WTC11 (cell line): ENCODE data around the gene CC2D1A. TPM values are rescaled to one million over a fixed set of nuclear protein-coding genes. Genes with fewer than 3 reads are reported as not detected.

Experiments used
- ATAC-seq: fragments of 200-7000 bp; cut with Tn5 transposase; 2 replicates; pipeline ENCODE4 v1.10.0; 2021; ENCODE audit warnings: mild to moderate bottlenecking, moderate library complexity
- CTCF ChIA-PET: fragments of 300-600 bp; sonication (Branson Sonifier 250); formaldehyde crosslinking; loops from one replicate; lab custom pipeline; 2021; ENCODE audit warnings: antibody characterized with exemption; lab: Charles Lee
- POLR2A ChIA-PET: fragments of 350-600 bp; sonication (Branson Sonifier 250); formaldehyde crosslinking; loops from one replicate; lab custom pipeline; 2021; ENCODE audit warnings: antibody characterized with exemption; lab: Charles Lee
- DNase-seq: peaks from one replicate; pipeline ENCODE4 v3.0.0; 2021; ENCODE audit warnings: low spot score
- H3K27ac Mint-ChIP-seq: 2 replicates; pipeline ENCODE4 v1.8.0; 2021; ENCODE audit warnings: mixed read lengths
- H3K27me3 Mint-ChIP-seq: 2 replicates; pipeline ENCODE4 v1.8.0; 2021; ENCODE audit warnings: low read depth, mild to moderate bottlenecking, moderate library complexity, mixed read lengths
- H3K36me3 Mint-ChIP-seq: 2 replicates; pipeline ENCODE4 v1.8.0; 2021; ENCODE audit warnings: mixed read lengths
- H3K4me1 Mint-ChIP-seq: 2 replicates; pipeline ENCODE4 v1.8.0; 2022; ENCODE audit warnings: mixed read lengths
- H3K4me3 Mint-ChIP-seq: 2 replicates; pipeline ENCODE4 v1.8.0; 2021; ENCODE audit warnings: mild to moderate bottlenecking, moderate library complexity, mixed read lengths
- H3K9me3 Mint-ChIP-seq: 2 replicates; pipeline ENCODE4 v1.8.0; 2021; ENCODE audit warnings: mixed read lengths
- ATF3 ChIP-seq: sonication (generic); formaldehyde crosslinking; conservative IDR thresholded peaks from 2 replicates; pipeline ENCODE4 v1.8.1; 2022; ENCODE audit warnings: mild to moderate bottlenecking, missing genetic modification reagents
- CREB1 ChIP-seq: sonication (generic); formaldehyde crosslinking; IDR thresholded peaks from 2 replicates; pipeline ENCODE4 v1.8.0; 2023; ENCODE audit warnings: mild to moderate bottlenecking, missing genetic modification reagents
- ERG ChIP-seq: fragments of 250-450 bp; sonication (Bioruptor Pico); IDR thresholded peaks from 2 replicates; pipeline ENCODE4 v1.8.0; 2021; ENCODE audit warnings: mild to moderate bottlenecking
- FOXK1 ChIP-seq: sonication (generic); formaldehyde crosslinking; IDR thresholded peaks from 2 replicates; pipeline ENCODE4 v1.8.0; 2022; ENCODE audit warnings: mild to moderate bottlenecking, moderate library complexity, missing genetic modification reagents
- FOXP1 ChIP-seq: sonication (generic); formaldehyde crosslinking; IDR thresholded peaks from 2 replicates; pipeline ENCODE4 v1.8.0; 2022; ENCODE audit warnings: missing genetic modification reagents, mild to moderate bottlenecking, moderate library complexity, borderline replicate concordance
- GABPB1 ChIP-seq: sonication (generic); formaldehyde crosslinking; IDR thresholded peaks from 2 replicates; pipeline ENCODE4 v1.8.1; 2023; ENCODE audit warnings: mild to moderate bottlenecking, missing genetic modification reagents
- GRHL2 ChIP-seq: fragments of 250-450 bp; sonication (Bioruptor Pico); IDR thresholded peaks from 2 replicates; pipeline ENCODE4 v1.8.0; 2022; ENCODE audit warnings: mild to moderate bottlenecking, moderate library complexity; ENCODE audit not compliant: insufficient replicate concordance, severe bottlenecking
- IRF2 ChIP-seq: sonication (generic); formaldehyde crosslinking; IDR thresholded peaks from 2 replicates; pipeline ENCODE4 v1.8.0; 2022; ENCODE audit warnings: low read depth, missing genetic modification reagents, borderline replicate concordance
- JAZF1 ChIP-seq: fragments of 250-450 bp; sonication (Bioruptor Pico); IDR thresholded peaks from 2 replicates; pipeline ENCODE4 v1.9.0; 2021; ENCODE audit warnings: moderate library complexity, mild to moderate bottlenecking, inconsistent platforms
- MXD4 ChIP-seq: fragments of 250-450 bp; sonication (Bioruptor Pico); IDR thresholded peaks from 2 replicates; pipeline ENCODE4 v1.8.0; 2021; ENCODE audit warnings: mild to moderate bottlenecking, moderate library complexity, borderline replicate concordance
- NFATC4 ChIP-seq: fragments of 250-450 bp; sonication (Bioruptor Pico); IDR thresholded peaks from 2 replicates; pipeline ENCODE4 v1.9.0; 2021; ENCODE audit warnings: mild to moderate bottlenecking
- NR1H2 ChIP-seq: sonication (generic); formaldehyde crosslinking; IDR thresholded peaks from 2 replicates; pipeline ENCODE4 v1.9.0; 2021; ENCODE audit warnings: mild to moderate bottlenecking, moderate library complexity, missing genetic modification reagents
- NR3C1 ChIP-seq: sonication (generic); formaldehyde crosslinking; conservative IDR thresholded peaks from 2 replicates; pipeline ENCODE4 v1.8.1; 2023; ENCODE audit warnings: low read depth, mild to moderate bottlenecking, missing genetic modification reagents
- PRRX2 ChIP-seq: fragments of 250-450 bp; sonication (Bioruptor Pico); IDR thresholded peaks from 2 replicates; pipeline ENCODE4 v1.8.0; 2021; ENCODE audit warnings: mild to moderate bottlenecking
- RORB ChIP-seq: fragments of 250-450 bp; sonication (Bioruptor Pico); IDR thresholded peaks from 2 replicates; pipeline ENCODE4 v1.9.0; 2021; ENCODE audit warnings: mild to moderate bottlenecking
- SOX15 ChIP-seq: fragments of 250-450 bp; sonication (Bioruptor Pico); IDR thresholded peaks from 2 replicates; pipeline ENCODE4 v1.9.0; 2021; ENCODE audit warnings: mild to moderate bottlenecking
- SP1 ChIP-seq: sonication (generic); formaldehyde crosslinking; conservative IDR thresholded peaks from 2 replicates; pipeline ENCODE4 v1.8.1; 2022; ENCODE audit warnings: missing genetic modification reagents
- TCF7 ChIP-seq: sonication (generic); formaldehyde crosslinking; IDR thresholded peaks from 2 replicates; pipeline ENCODE4 v1.8.0; 2022; ENCODE audit warnings: mild to moderate bottlenecking, low read depth, missing genetic modification reagents, moderate library complexity
- ZNF317 ChIP-seq: sonication (generic); formaldehyde crosslinking; IDR thresholded peaks from 2 replicates; pipeline ENCODE4 v1.8.1; 2023; ENCODE audit warnings: low read depth, mild to moderate bottlenecking, moderate library complexity, missing genetic modification reagents, borderline replicate concordance
- ZNF396 ChIP-seq: fragments of 250-450 bp; sonication (Bioruptor Pico); IDR thresholded peaks from 2 replicates; pipeline ENCODE4 v1.8.0; 2021; ENCODE audit warnings: mild to moderate bottlenecking, moderate library complexity, borderline replicate concordance
- ZNF416 ChIP-seq: fragments of 250-450 bp; sonication (Bioruptor Pico); IDR thresholded peaks from 2 replicates; pipeline ENCODE4 v1.9.0; 2021; ENCODE audit warnings: mild to moderate bottlenecking, inconsistent platforms
- total RNA-seq: library from RNA; stranded (reverse); gene quantifications from 3 replicates; pipeline ENCODE4 v1.2.3, GENCODE V29; 2021
- TF ChIP-seq, protein P1 (sequence below): sonication (generic); formaldehyde crosslinking; IDR thresholded peaks from 2 replicates; pipeline ENCODE4 v1.8.0; 2023; ENCODE audit warnings: mild to moderate bottlenecking, missing genetic modification reagents
- TF ChIP-seq, protein P2 (sequence below): sonication (generic); formaldehyde crosslinking; IDR thresholded peaks from 2 replicates; pipeline ENCODE4 v1.8.1; 2023; ENCODE audit warnings: mild to moderate bottlenecking, missing genetic modification reagents, moderate library complexity
- TF ChIP-seq, protein P3 (sequence below): sonication (generic); formaldehyde crosslinking; IDR thresholded peaks from 2 replicates; pipeline ENCODE4 v1.8.0; 2022; ENCODE audit warnings: missing genetic modification reagents

CC2D1A gene
- total RNA-seq, 1 experiment from 2014 or later = 44.2 TPM

GRCh38 chr19:13975870-13976269 is 69.9 kb downstream of the CC2D1A start:
- no peaks in the 10 kb centered on the region for H3K9me3 Mint-ChIP-seq
- DNase-seq (no peak), ATAC-seq (no peak)
- H3K36me3 Mint-ChIP-seq = peaks cover 3% of the 10 kb centered on the region; the same call in 1 of the 2 replicates
- ChIA-PET CTCF (interaction anchor here (0.6 kb wide), 1 partner anchor 1033 kb away, joined by 4 read pairs; no protein-coding TSS in a partner anchor), POLR2A (no interaction called here)
- peak overlapping the region; percentile 70 for H3K27ac Mint-ChIP-seq
- H3K4me3 Mint-ChIP-seq = no peak overlapping the region
- no peaks in the 10 kb centered on the region for H3K27me3 Mint-ChIP-seq
- peaks cover 18% of the 10 kb centered on the region for H3K4me1 Mint-ChIP-seq
- TF ChIP-seq FOXK1 (CRISPR knock-in tag) (no peak), NFATC4 (CRISPR knock-in tag) (no peak), SP1 (CRISPR knock-in tag) (no peak), ZNF416 (CRISPR knock-in tag) (no peak), FOXP1 (CRISPR knock-in tag) (no peak), SOX15 (CRISPR knock-in tag) (no peak), JAZF1 (CRISPR knock-in tag) (no peak), PRRX2 (CRISPR knock-in tag) (no peak), MXD4 (no peak)
- TF ChIP-seq, protein P1, sequence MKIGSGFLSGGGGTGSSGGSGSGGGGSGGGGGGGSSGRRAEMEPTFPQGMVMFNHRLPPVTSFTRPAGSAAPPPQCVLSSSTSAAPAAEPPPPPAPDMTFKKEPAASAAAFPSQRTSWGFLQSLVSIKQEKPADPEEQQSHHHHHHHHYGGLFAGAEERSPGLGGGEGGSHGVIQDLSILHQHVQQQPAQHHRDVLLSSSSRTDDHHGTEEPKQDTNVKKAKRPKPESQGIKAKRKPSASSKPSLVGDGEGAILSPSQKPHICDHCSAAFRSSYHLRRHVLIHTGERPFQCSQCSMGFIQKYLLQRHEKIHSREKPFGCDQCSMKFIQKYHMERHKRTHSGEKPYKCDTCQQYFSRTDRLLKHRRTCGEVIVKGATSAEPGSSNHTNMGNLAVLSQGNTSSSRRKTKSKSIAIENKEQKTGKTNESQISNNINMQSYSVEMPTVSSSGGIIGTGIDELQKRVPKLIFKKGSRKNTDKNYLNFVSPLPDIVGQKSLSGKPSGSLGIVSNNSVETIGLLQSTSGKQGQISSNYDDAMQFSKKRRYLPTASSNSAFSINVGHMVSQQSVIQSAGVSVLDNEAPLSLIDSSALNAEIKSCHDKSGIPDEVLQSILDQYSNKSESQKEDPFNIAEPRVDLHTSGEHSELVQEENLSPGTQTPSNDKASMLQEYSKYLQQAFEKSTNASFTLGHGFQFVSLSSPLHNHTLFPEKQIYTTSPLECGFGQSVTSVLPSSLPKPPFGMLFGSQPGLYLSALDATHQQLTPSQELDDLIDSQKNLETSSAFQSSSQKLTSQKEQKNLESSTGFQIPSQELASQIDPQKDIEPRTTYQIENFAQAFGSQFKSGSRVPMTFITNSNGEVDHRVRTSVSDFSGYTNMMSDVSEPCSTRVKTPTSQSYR (CRISPR knock-in tag) = no peak

DNA sequence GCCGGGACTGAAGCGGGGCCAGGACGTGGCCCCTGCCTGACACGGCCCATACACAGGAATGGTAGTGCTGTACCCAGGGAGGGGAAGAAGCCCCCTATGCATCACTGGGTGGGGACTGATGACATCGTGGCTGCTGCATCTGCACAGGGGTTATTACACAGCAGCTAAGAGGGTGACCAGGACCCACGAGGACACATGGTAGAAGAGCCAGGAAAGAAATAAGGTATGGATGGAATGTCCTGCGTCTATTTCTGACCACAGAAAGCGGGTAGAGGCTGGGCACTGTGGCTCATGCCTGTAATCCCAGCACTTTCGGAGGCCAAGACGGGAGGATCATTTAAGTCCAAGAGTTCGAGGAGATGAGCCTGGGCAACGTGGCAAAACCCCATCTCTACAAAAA is 70.4 kb downstream of the CC2D1A start:
- Mint-ChIP-seq H3K27ac (no peak overlapping the region), H3K36me3 (peaks cover 3% of the 10 kb centered on the region; the same call in 1 of the 2 replicates), H3K9me3 (no peaks in the 10 kb centered on the region), H3K4me1 (peaks cover 18% of the 10 kb centered on the region), H3K4me3 (no peak overlapping the region), H3K27me3 (no peaks in the 10 kb centered on the region; the same call in 1 of the 2 replicates)
- ChIA-PET POLR2A (no interaction called here), CTCF (no interaction called here)
- DNase-seq = no peak
- ATAC-seq = no peak
- TF ChIP-seq, protein P2, sequence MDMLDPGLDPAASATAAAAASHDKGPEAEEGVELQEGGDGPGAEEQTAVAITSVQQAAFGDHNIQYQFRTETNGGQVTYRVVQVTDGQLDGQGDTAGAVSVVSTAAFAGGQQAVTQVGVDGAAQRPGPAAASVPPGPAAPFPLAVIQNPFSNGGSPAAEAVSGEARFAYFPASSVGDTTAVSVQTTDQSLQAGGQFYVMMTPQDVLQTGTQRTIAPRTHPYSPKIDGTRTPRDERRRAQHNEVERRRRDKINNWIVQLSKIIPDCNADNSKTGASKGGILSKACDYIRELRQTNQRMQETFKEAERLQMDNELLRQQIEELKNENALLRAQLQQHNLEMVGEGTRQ (CRISPR knock-in tag) = no peak
- TF ChIP-seq ERG (CRISPR knock-in tag) = no peak
- no peak for TF ChIP-seq FOXP1 (CRISPR knock-in tag)
- TF ChIP-seq NR3C1 (CRISPR knock-in tag) = no peak
- no peak for TF ChIP-seq FOXK1 (CRISPR knock-in tag)
- TF ChIP-seq ZNF396 (CRISPR knock-in tag) = no peak
- TF ChIP-seq NR1H2 = no peak

- Mint-ChIP-seq H3K36me3 (peaks cover 3% of the 10 kb centered on the region; the same call in 1 of the 2 replicates), H3K27ac (peak overlapping the region; percentile 27; the same call in 1 of the 2 replicates), H3K4me1 (peaks cover 19% of the 10 kb centered on the region), H3K4me3 (peak overlapping the region; percentile 49), H3K27me3 (no peaks in the 10 kb centered on the region; the same call in 1 of the 2 replicates), H3K9me3 (no peaks in the 10 kb centered on the region)
- DNase-seq (no peak), ATAC-seq (no peak)
- CTCF ChIA-PET = interaction anchor here (0.7 to 2.5 kb wide), 20 partner anchors 11 to 116 kb away, joined by 3 to 23 read pairs (median 8); partner anchors contain the start of genes DCAF15, IL27RA, MISP3 and PODNL1
- POLR2A ChIA-PET = interaction anchor here (0.7 to 1.9 kb wide), 9 partner anchors 8 to 386 kb away, joined by 3 to 16 read pairs (median 5); partner anchors contain the start of genes IL27RA and RFX1
- no peak for TF ChIP-seq NR3C1 (CRISPR knock-in tag)
- TF ChIP-seq ZNF396 (CRISPR knock-in tag) = no peak
- no peak for TF ChIP-seq FOXP1 (CRISPR knock-in tag)
- TF ChIP-seq GRHL2 (CRISPR knock-in tag) = no peak
- no peak for TF ChIP-seq NR1H2
- no peak for TF ChIP-seq RORB (CRISPR knock-in tag)
- TF ChIP-seq ATF3 (CRISPR knock-in tag) = no peak
- TF ChIP-seq, protein P3, sequence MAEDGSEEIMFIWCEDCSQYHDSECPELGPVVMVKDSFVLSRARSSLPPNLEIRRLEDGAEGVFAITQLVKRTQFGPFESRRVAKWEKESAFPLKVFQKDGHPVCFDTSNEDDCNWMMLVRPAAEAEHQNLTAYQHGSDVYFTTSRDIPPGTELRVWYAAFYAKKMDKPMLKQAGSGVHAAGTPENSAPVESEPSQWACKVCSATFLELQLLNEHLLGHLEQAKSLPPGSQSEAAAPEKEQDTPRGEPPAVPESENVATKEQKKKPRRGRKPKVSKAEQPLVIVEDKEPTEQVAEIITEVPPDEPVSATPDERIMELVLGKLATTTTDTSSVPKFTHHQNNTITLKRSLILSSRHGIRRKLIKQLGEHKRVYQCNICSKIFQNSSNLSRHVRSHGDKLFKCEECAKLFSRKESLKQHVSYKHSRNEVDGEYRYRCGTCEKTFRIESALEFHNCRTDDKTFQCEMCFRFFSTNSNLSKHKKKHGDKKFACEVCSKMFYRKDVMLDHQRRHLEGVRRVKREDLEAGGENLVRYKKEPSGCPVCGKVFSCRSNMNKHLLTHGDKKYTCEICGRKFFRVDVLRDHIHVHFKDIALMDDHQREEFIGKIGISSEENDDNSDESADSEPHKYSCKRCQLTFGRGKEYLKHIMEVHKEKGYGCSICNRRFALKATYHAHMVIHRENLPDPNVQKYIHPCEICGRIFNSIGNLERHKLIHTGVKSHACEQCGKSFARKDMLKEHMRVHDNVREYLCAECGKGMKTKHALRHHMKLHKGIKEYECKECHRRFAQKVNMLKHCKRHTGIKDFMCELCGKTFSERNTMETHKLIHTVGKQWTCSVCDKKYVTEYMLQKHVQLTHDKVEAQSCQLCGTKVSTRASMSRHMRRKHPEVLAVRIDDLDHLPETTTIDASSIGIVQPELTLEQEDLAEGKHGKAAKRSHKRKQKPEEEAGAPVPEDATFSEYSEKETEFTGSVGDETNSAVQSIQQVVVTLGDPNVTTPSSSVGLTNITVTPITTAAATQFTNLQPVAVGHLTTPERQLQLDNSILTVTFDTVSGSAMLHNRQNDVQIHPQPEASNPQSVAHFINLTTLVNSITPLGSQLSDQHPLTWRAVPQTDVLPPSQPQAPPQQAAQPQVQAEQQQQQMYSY (CRISPR knock-in tag) = no peak
- TF ChIP-seq ZNF317 (CRISPR knock-in tag) = no peak
- TF ChIP-seq GABPB1 (CRISPR knock-in tag) = no peak
- TF ChIP-seq CREB1 (CRISPR knock-in tag) = no peak
- TF ChIP-seq TCF7 (CRISPR knock-in tag) = no peak
- TF ChIP-seq IRF2 (CRISPR knock-in tag) = no peak
These were observed 71.8 kb downstream of the CC2D1A start for GRCh38 chr19:13977803-13978202.
